PC-3 (cell line): ENCODE measurements around the gene ZNF467. TPM values are rescaled to one million over a fixed set of nuclear protein-coding genes. Genes with fewer than 3 reads are reported as not detected.

Experiments used
- ATAC-seq: fragments of 200-7000 bp; cut with Tn5 transposase; 2 replicates; pipeline ENCODE4 v1.9.1; 2020; ENCODE audit warnings: mild to moderate bottlenecking, moderate library complexity
- BruUV-seq: library from RNA; stranded (reverse); fragments of 400-500 nt; replicated peaks from 2 replicates; lab custom pipeline; 2021; lab: Mats Ljungman, UMichigan
- CTCF ChIA-PET: fragments of 300-600 bp; sonication (Branson Sonifier 250); formaldehyde crosslinking; loops from one replicate; lab custom pipeline; 2022; ENCODE audit warnings: antibody characterized with exemption; lab: Charles Lee
- POLR2A ChIA-PET: fragments of 300-600 bp; sonication (Branson Sonifier 250); formaldehyde crosslinking; loops from one replicate; lab custom pipeline; 2022; ENCODE audit warnings: antibody characterized with exemption; ENCODE audit not compliant: unreplicated experiment; lab: Charles Lee
- DNase-seq: peaks from one replicate; pipeline ENCODE4 v3.0.0-alpha.2; 2015
- H2AFZ ChIP-seq: fragments of 300-600 bp; sonication (generic); 2 replicates; pipeline ENCODE4 v1.6.0; 2016; ENCODE audit warnings: antibody characterized with exemption, low read length
- H3F3A ChIP-seq: fragments of 300-600 bp; sonication (generic); one replicate; pipeline ENCODE4 v1.6.0; 2017; ENCODE audit warnings: antibody characterized with exemption, low read length, control low read depth, mild to moderate bottlenecking; ENCODE audit not compliant: unreplicated experiment
- H3K27ac ChIP-seq: fragments of 300-600 bp; sonication (generic); 2 replicates; pipeline ENCODE4 v1.5.1; 2016; ENCODE audit warnings: mild to moderate bottlenecking, low read length
- H3K27me3 ChIP-seq: fragments of 300-600 bp; sonication (generic); 2 replicates; pipeline ENCODE4 v1.6.1; 2016; ENCODE audit warnings: low read length, mixed read lengths
- H3K36me3 ChIP-seq: fragments of 300-600 bp; sonication (generic); 2 replicates; pipeline ENCODE4 v1.6.1; 2016; ENCODE audit warnings: low read depth, mixed run types, low read length, mixed read lengths
- H3K4me1 ChIP-seq: fragments of 300-600 bp; sonication (generic); 2 replicates; pipeline ENCODE4 v1.5.1; 2016; ENCODE audit warnings: low read length; ENCODE audit not compliant: insufficient read depth
- H3K4me2 ChIP-seq: fragments of 300-600 bp; sonication (generic); 2 replicates; pipeline ENCODE4 v1.6.0; 2016; ENCODE audit warnings: low read length
- H3K4me3 ChIP-seq: fragments of 300-600 bp; sonication (generic); 2 replicates; pipeline ENCODE4 v1.5.1; 2016; ENCODE audit warnings: mild to moderate bottlenecking, low read length, mixed read lengths
- H3K79me2 ChIP-seq: fragments of 300-600 bp; sonication (generic); 2 replicates; pipeline ENCODE4 v1.6.1; 2017; ENCODE audit warnings: low read length, mixed read lengths
- H3K9ac ChIP-seq: fragments of 300-600 bp; sonication (generic); 2 replicates; pipeline ENCODE4 v1.6.0; 2016; ENCODE audit warnings: mild to moderate bottlenecking, low read length
- H3K9me2 ChIP-seq: fragments of 300-600 bp; sonication (generic); replicated peaks from 2 replicates; pipeline ENCODE4 v1.6.1; 2016; ENCODE audit warnings: mixed run types, low read length, mixed read lengths
- H3K9me3 ChIP-seq: fragments of 300-600 bp; sonication (generic); 2 replicates; pipeline ENCODE4 v1.6.1; 2016; ENCODE audit warnings: low read length, mixed read lengths
- H4K20me1 ChIP-seq: fragments of 300-600 bp; sonication (generic); 2 replicates; pipeline ENCODE4 v1.6.1; 2016; ENCODE audit warnings: low read length, mixed read lengths
- EZH2 ChIP-seq: fragments of 300-600 bp; sonication (generic); IDR thresholded peaks from one replicate; pipeline ENCODE4 v1.6.1; 2017; ENCODE audit warnings: antibody characterized with exemption, mild to moderate bottlenecking, low read length; ENCODE audit not compliant: unreplicated experiment
- EZH2phosphoT487 ChIP-seq: fragments of 300-600 bp; sonication (generic); IDR thresholded peaks from 2 replicates; pipeline ENCODE4 v1.6.1; 2018; ENCODE audit warnings: mild to moderate bottlenecking, antibody characterized with exemption, low read length, borderline replicate concordance
- intact Hi-C: fragments of 100-400 bp; cut with micrococcal nuclease; formaldehyde crosslinking; loops from 2 replicates; pipeline ENCODE4 v1.9.0; 2023
- total RNA-seq: library from RNA; depleted of rRNA; stranded (reverse); fragments of >200 nt; gene quantifications from 2 replicates; pipeline ENCODE4 v1.2.3, GENCODE V29; 2014
- TF ChIP-seq, protein P1 (sequence below): fragments of 300-600 bp; sonication (generic); conservative IDR thresholded peaks from 2 replicates; pipeline ENCODE4 v1.5.1; 2017; ENCODE audit warnings: antibody characterized with exemption, low read depth, mild to moderate bottlenecking, low read length

Gene ZNF467
- total RNA-seq, 1 experiment from 2014 or later, result 6.3 TPM

DNA sequence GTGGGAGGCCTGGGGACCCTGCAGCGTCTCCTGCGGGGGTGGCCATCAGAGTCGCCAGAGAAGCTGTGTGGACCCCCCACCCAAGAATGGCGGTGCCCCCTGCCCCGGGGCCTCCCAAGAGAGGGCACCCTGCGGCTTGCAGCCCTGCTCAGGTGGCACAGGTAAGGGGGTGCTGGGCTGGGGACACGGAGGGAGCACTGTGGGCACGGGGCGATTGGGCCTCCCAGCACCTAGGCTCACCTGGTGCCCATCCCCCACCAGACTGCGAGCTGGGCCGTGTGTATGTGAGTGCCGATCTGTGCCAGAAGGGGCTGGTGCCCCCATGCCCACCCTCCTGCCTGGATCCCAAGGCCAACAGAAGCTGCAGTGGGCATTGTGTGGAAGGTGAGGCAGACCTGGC is 29.6 kb upstream of the ZNF467 start:
- BruUV-seq, result no TSS peak
- CTCF ChIA-PET, result no interaction called here

DNA sequence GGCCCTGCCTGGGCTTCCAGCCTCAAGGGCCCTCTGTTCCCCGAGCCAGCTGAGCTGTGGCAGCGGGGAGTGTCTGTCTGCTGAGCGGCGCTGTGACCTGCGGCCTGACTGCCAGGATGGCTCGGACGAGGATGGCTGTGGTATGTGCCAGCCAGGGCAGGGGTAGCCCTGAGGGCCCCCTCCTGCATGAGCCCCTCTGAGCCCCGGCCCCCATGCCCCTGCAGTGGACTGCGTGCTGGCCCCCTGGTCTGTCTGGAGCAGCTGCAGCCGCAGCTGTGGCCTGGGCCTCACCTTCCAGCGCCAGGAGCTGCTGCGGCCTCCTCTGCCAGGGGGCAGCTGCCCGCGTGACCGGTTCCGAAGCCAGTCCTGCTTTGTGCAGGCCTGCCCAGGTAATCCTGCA is 28.4 kb upstream of the ZNF467 start:
- BruUV-seq, result no TSS peak
- no peaks in the 10 kb centered on the region for H3K27me3 ChIP-seq
- no peak overlapping the region for H3K9ac ChIP-seq
- H3F3A ChIP-seq, result no peaks in the 10 kb centered on the region
- intact Hi-C loops, result loop anchor here (10.0 kb wide), 1 partner anchor 243 kb away; no protein-coding TSS in a partner anchor
- ChIA-PET POLR2A (no interaction called here), CTCF (no interaction called here)
- no peaks in the 10 kb centered on the region for H3K36me3 ChIP-seq
- no peak overlapping the region for H2AFZ ChIP-seq
- no peaks in the 10 kb centered on the region for H3K9me3 ChIP-seq
- no peaks in the 10 kb centered on the region for H3K79me2 ChIP-seq
- H4K20me1 ChIP-seq, result no peaks in the 10 kb centered on the region
- TF ChIP-seq EZH2phosphoT487, result no peak
- no peak for TF ChIP-seq EZH2
- H3K4me3 ChIP-seq, result no peak overlapping the region
- no peak overlapping the region for H3K4me2 ChIP-seq
- H3K27ac ChIP-seq, result no peak overlapping the region
- no peak for DNase-seq
- no peak for ATAC-seq
- no peaks in the 10 kb centered on the region for H3K9me2 ChIP-seq
- no peaks in the 10 kb centered on the region for H3K4me1 ChIP-seq

More for the DNA sequence above, 29.6 kb upstream of the ZNF467 start:
- no peaks in the 10 kb centered on the region for H3K4me1 ChIP-seq
- no peak overlapping the region for H3K4me2 ChIP-seq
- intact Hi-C loops, result loop anchor here (10.0 kb wide), 1 partner anchor 242 kb away; no protein-coding TSS in a partner anchor
- no peak for DNase-seq
- no peaks in the 10 kb centered on the region for H3K27me3 ChIP-seq
- no peaks in the 10 kb centered on the region for H3K9me2 ChIP-seq
- H3K9me3 ChIP-seq, result no peaks in the 10 kb centered on the region
- no peak for ATAC-seq
- no peaks in the 10 kb centered on the region for H4K20me1 ChIP-seq
- POLR2A ChIA-PET, result no interaction called here
- no peaks in the 10 kb centered on the region for H3F3A ChIP-seq
- H3K4me3 ChIP-seq, result no peak overlapping the region
- H3K79me2 ChIP-seq, result no peaks in the 10 kb centered on the region
- no peak overlapping the region for H3K27ac ChIP-seq
- no peak for TF ChIP-seq EZH2phosphoT487
- TF ChIP-seq, protein P1, sequence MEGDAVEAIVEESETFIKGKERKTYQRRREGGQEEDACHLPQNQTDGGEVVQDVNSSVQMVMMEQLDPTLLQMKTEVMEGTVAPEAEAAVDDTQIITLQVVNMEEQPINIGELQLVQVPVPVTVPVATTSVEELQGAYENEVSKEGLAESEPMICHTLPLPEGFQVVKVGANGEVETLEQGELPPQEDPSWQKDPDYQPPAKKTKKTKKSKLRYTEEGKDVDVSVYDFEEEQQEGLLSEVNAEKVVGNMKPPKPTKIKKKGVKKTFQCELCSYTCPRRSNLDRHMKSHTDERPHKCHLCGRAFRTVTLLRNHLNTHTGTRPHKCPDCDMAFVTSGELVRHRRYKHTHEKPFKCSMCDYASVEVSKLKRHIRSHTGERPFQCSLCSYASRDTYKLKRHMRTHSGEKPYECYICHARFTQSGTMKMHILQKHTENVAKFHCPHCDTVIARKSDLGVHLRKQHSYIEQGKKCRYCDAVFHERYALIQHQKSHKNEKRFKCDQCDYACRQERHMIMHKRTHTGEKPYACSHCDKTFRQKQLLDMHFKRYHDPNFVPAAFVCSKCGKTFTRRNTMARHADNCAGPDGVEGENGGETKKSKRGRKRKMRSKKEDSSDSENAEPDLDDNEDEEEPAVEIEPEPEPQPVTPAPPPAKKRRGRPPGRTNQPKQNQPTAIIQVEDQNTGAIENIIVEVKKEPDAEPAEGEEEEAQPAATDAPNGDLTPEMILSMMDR, result no peak
- no peak for TF ChIP-seq EZH2
- H3K9ac ChIP-seq, result no peak overlapping the region
- no peaks in the 10 kb centered on the region for H3K36me3 ChIP-seq
- no peak overlapping the region for H2AFZ ChIP-seq

DNA sequence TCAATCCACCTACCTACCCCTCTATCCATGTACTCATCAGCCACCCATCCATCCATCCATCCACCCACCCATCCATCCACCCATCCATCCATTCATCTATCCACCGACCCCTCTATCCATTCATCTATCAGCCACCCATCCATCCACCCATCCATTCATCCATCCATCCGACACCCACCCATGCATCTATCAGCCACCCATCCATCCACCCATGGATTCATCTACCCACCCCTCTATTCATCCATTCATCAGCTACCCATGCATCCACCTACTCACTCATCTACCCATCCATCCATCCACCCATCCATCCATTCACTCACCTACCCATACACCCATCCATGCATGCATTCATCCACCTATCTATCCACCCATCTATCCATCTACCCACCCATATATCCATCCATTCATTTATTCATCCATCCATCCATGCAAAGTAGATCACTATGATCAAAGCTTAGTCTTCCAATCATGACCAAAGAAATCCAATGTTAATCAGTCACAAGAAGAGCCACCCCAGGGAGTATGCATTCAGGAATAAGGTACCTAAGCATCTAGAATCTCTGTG is 27.7 kb upstream of the ZNF467 start:
- no peaks in the 10 kb centered on the region for H3K9me2 ChIP-seq
- no peaks in the 10 kb centered on the region for H3K27me3 ChIP-seq
- no peak overlapping the region for H2AFZ ChIP-seq
- TF ChIP-seq EZH2phosphoT487 (no peak), EZH2 (no peak)
- TF ChIP-seq, protein P1, result no peak
- H3K9me3 ChIP-seq, result no peaks in the 10 kb centered on the region
- intact Hi-C loops, result loop anchor here (10.0 kb wide), 1 partner anchor 244 kb away; no protein-coding TSS in a partner anchor
- POLR2A ChIA-PET, result no interaction called here
- no TSS peak for BruUV-seq
- H3K4me1 ChIP-seq, result no peaks in the 10 kb centered on the region
- H3K4me2 ChIP-seq, result no peak overlapping the region
- CTCF ChIA-PET, result no interaction called here
- ATAC-seq (no peak), DNase-seq (no peak)
- no peak overlapping the region for H3K27ac ChIP-seq
- H3K79me2 ChIP-seq, result no peaks in the 10 kb centered on the region
- H3K9ac ChIP-seq, result no peak overlapping the region
- no peak overlapping the region for H3K4me3 ChIP-seq
- H4K20me1 ChIP-seq, result no peaks in the 10 kb centered on the region
- no peaks in the 10 kb centered on the region for H3K36me3 ChIP-seq
- H3F3A ChIP-seq, result no peaks in the 10 kb centered on the region
